ENCODE data around the gene FRMD6. TPM values are rescaled to one million over a fixed set of nuclear protein-coding genes. Genes with fewer than 3 reads are reported as not detected.

The FRMD6 gene
- total and polyA plus RNA-seq, 8 donors = 19.8 to 33.5 (median 28.9) TPM

GRCh38 chr14:51648296-51648695 is 3.4 kb upstream of the FRMD6 start:
- H3K36me3 ChIP-seq = no peaks in the 10 kb centered on the region
- intact Hi-C loops (cut with DNase I) = no loop called here
- TF ChIP-seq CTCF (IDR thresholded peaks at IDR 0.05) = no peak
- no peak overlapping the region for H3K4me3 ChIP-seq
- H3K27ac ChIP-seq = no peak overlapping the region
- DNase-seq (no peak), ATAC-seq (no peak)
- H3K27me3 ChIP-seq = peaks cover 0 to 13% of the 10 kb centered on the region in 2 donors
- H3K9me3 ChIP-seq = no peaks in the 10 kb centered on the region
- H3K4me1 ChIP-seq = peaks cover 0 to 14% of the 10 kb centered on the region in 2 donors

GRCh38 chr14:51650716-51651387 is 858 bp upstream of the FRMD6 start:
- TF ChIP-seq CTCF (IDR thresholded peaks at IDR 0.05) = no peak
- Histone ChIP-seq H3K9me3 (no peaks in the 10 kb centered on the region), H3K27ac (peak overlapping the region; percentile 93 to 94), H3K4me3 (peak overlapping the region; percentile 88 to 89), H3K36me3 (no peaks in the 10 kb centered on the region), H3K27me3 (peaks cover 0 to 20% of the 10 kb centered on the region in 2 donors), H3K4me1 (peaks cover 4 to 15% of the 10 kb centered on the region in 2 donors)
- ATAC-seq = peak; percentile 1
- peak in 1 of 4 donors; percentile 35 for DNase-seq
- intact Hi-C loops (cut with DNase I) = no loop called here

DNA sequence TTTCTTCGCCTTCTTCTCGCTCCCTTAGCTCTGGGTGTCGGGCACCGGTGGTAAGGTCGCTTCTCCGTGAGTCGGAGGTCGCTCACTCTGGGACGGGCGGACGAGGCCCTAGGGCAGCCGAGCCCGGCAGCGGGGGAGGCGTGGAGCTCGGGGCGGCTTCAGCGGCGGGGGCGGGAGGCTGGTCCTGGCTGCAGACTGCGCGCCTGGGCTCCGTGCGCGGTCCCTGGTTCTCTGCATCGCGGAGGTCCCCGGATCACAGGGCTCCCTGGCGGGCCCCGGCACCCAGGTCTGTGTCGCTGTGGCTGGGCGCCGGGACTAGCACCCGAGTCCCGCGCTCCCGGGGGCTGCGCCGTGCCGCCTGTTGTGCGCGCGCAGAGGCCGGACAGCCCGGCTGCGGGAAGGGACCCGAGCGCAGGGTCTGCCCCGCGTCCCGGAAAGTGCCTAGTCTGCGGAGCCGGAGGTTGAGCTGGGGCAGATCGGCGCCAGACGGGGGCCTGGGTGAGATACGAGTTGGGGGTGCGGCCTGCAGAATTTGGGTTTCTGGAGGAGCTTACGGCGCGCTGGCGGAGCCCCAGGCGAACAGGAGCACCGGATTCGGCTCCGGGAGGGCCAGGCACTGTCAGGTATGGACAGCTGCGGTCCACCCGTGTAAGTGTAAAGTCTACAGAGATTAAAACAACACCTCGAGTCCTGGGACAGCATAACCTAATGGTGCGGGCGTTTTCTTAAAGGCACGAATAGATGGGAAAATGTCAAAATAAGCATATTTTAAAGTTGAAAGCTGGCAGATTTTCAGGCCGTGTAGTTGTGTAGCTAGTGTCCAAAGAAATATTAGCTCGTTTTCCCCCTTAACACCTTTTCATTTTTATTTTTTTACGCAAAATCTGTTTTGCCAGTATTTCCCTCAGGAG is 713 bp downstream of the FRMD6 start:
- intact Hi-C loops (cut with DNase I) = no loop called here
- ATAC-seq (peak; percentile 52), DNase-seq (peak in 2 of 4 donors; percentile 40 to 88)
- Histone ChIP-seq H3K4me3 (peak overlapping the region; percentile 88 to 89), H3K36me3 (no peaks in the 10 kb centered on the region), H3K4me1 (peaks cover 4 to 15% of the 10 kb centered on the region in 2 donors), H3K27me3 (peaks cover 0 to 20% of the 10 kb centered on the region in 2 donors), H3K27ac (peak overlapping the region; percentile 93 to 94), H3K9me3 (no peaks in the 10 kb centered on the region)
- TF ChIP-seq CTCF (IDR thresholded peaks at IDR 0.05) = peak in 1 of 2 donors; percentile 24

DNA sequence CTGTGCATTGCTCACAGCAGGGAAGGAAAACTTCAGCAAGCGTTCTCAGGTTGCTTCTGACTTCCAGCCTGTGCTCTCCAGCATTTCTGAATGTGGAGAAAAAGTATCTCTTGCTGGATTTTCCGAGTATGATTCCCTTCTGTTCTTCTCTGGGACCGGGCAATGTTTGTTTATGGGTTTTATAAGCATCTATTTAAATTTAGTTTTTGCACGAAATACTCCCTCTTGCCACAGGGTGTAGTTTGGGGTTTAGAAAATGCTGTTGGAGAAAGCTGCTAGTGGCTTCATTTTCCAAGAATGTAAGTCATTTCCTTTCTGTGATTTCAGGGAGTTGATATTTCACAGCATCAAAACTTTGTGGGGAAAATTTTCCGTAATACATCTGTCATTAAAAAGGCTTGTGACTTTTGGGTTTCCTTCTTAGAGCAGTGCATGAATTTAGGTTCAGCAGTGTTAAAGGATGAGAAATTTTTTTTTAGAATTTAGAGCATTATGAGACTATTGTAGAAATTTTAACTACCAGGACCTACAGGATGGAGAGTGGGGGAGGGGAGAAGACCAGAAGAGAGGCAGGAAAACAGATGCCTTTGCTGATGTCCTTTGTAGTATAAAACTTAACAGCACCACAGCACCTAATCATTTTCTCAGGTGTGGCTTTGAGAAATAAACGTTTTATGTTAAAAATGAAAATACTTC is 1.5 kb downstream of the FRMD6 start:
- intact Hi-C loops (cut with DNase I) = no loop called here
- no peak for ATAC-seq

More for the DNA sequence above, 1.5 kb downstream of the FRMD6 start:
- Histone ChIP-seq H3K4me1 (peaks cover 4 to 15% of the 10 kb centered on the region in 2 donors), H3K4me3 (peak overlapping the region; percentile 88 to 89), H3K27ac (peak overlapping the region; percentile 93 to 94), H3K27me3 (peaks cover 0 to 24% of the 10 kb centered on the region in 2 donors), H3K9me3 (no peaks in the 10 kb centered on the region), H3K36me3 (no peaks in the 10 kb centered on the region)
- DNase-seq = peak in 1 of 4 donors; percentile 61
- peak in 1 of 2 donors; percentile 13 for TF ChIP-seq CTCF (IDR thresholded peaks at IDR 0.05)
